Measurements from ENCODE around the gene CNN2. TPM values are rescaled to one million over a fixed set of nuclear protein-coding genes. Genes with fewer than 3 reads are reported as not detected.
"Not testable (repeated sequence)": the region's sequence is repeated elsewhere in the genome, so short reads cannot be mapped to it uniquely, and the experiment has no call there.

CNN2 gene
- total RNA-seq, 6 experiments from 2014 or later, result 483 to 579 (median 507) TPM

- no peaks in the 10 kb centered on the region; the same call in none of the 2 replicates for H3K27me3 Mint-ChIP-seq (ENCODE audit: insufficient read depth)
- H3K36me3 Mint-ChIP-seq (ENCODE audit: low read depth), result no peaks in the 10 kb centered on the region
- peaks cover 31% of the 10 kb centered on the region for H3K4me1 Mint-ChIP-seq (ENCODE audit: low read depth)
- peaks cover 4% of the 10 kb centered on the region; the same call in 1 of the 2 replicates for H3K9me3 Mint-ChIP-seq
- peak overlapping the region; percentile 93 for H3K4me3 Mint-ChIP-seq
- TF ChIP-seq, protein P1, sequence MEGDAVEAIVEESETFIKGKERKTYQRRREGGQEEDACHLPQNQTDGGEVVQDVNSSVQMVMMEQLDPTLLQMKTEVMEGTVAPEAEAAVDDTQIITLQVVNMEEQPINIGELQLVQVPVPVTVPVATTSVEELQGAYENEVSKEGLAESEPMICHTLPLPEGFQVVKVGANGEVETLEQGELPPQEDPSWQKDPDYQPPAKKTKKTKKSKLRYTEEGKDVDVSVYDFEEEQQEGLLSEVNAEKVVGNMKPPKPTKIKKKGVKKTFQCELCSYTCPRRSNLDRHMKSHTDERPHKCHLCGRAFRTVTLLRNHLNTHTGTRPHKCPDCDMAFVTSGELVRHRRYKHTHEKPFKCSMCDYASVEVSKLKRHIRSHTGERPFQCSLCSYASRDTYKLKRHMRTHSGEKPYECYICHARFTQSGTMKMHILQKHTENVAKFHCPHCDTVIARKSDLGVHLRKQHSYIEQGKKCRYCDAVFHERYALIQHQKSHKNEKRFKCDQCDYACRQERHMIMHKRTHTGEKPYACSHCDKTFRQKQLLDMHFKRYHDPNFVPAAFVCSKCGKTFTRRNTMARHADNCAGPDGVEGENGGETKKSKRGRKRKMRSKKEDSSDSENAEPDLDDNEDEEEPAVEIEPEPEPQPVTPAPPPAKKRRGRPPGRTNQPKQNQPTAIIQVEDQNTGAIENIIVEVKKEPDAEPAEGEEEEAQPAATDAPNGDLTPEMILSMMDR (IDR thresholded peaks at IDR 0.05), result no peak
- no peak for DNase-seq
- peak overlapping the region; percentile 73; the same call in 1 of the 2 replicates for H3K27ac Mint-ChIP-seq
These were observed 8.0 kb upstream of the CNN2 start for GRCh38 chr19:1018393-1018792.

GRCh38 chr19:1018932-1019615 is 7.3 kb upstream of the CNN2 start:
- H3K36me3 Mint-ChIP-seq (ENCODE audit: low read depth), result no peaks in the 10 kb centered on the region
- peak overlapping the region; percentile 73 for H3K27ac Mint-ChIP-seq
- peak overlapping the region; percentile 93 for H3K4me3 Mint-ChIP-seq
- H3K4me1 Mint-ChIP-seq (ENCODE audit: low read depth), result peaks cover 31% of the 10 kb centered on the region
- H3K27me3 Mint-ChIP-seq (ENCODE audit: insufficient read depth), result no peaks in the 10 kb centered on the region; the same call in none of the 2 replicates
- peaks cover 4% of the 10 kb centered on the region; the same call in 1 of the 2 replicates for H3K9me3 Mint-ChIP-seq
- DNase-seq, result no peak
- TF ChIP-seq, protein P1 (IDR thresholded peaks at IDR 0.05), result no peak

DNA sequence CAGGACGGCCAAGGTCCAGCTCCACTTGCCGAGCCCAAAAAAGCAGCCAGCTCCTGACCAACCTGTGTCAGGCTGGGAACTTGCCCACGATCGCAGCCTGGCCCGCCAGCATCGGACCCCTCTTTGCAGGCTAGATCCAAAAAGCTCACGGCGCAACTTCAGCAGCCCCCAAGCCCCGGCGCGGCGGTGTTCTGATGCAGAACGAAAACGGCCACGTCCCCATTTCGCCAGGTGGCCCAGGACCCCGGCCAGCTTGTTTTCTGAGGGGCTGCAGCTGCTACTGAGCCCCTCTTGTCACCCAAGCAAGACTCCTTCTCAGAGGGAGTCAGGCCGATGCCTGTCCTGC is 6.8 kb upstream of the CNN2 start:
- DNase-seq, result no peak
- peaks cover 31% of the 10 kb centered on the region for H3K4me1 Mint-ChIP-seq (ENCODE audit: low read depth)
- H3K9me3 Mint-ChIP-seq, result peaks cover 4% of the 10 kb centered on the region; the same call in 1 of the 2 replicates
- H3K27ac Mint-ChIP-seq, result peak overlapping the region; percentile 81
- no peaks in the 10 kb centered on the region; the same call in none of the 2 replicates for H3K27me3 Mint-ChIP-seq (ENCODE audit: insufficient read depth)
- H3K36me3 Mint-ChIP-seq (ENCODE audit: low read depth), result no peaks in the 10 kb centered on the region
- H3K4me3 Mint-ChIP-seq, result peak overlapping the region; percentile 93
- TF ChIP-seq, protein P1 (IDR thresholded peaks at IDR 0.05), result no peak

DNA sequence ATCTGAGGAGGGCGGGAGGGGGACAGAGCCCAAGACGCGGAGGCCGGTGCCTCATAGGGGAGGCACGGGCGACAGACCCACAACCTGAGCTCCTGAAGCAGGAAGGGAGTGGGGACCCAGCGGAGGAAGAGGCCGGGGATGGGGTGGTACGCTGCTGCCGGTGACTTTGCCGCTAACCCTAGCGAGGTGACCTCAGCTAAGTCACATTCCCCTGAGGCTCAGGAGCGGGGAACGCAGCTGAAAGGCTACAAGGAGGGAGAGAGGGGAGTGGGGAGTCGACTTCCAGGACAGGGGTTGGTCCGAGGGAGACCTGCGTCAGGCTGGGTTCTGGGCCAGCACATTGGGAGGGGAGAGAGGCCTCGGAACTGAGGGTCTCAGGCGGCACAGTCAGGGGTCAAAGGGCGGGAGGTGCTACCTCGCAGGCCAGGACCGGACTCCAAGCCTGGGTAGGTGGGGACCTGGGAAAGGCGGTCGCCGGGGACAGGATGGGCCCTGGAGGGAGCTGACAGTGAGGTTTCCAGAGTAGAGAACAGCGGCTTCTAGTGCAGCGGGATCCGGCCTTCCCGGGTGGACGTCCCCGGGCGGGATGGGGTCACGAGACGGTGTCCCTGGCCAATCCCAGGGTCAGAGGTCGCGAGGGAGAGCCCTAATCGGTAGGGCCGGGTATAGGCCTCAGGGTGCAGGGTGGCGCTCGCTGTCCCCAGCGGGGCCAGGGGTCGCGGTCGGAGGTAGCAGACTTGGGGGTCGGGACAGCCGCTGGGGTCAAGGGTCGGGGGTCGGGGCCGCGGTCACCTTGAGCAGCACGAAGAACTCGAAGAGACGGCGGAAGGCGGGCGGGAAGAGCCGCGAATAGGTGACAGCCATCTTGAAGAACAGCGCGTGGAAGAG is 6.2 kb upstream of the CNN2 start:
- no peak for DNase-seq
- TF ChIP-seq, protein P1 (IDR thresholded peaks at IDR 0.05), result no peak
- Mint-ChIP-seq H3K27ac (peak overlapping the region; percentile 81), H3K4me1 (ENCODE audit: low read depth) (peaks cover 31% of the 10 kb centered on the region), H3K27me3 (ENCODE audit: insufficient read depth) (no peaks in the 10 kb centered on the region; the same call in none of the 2 replicates), H3K36me3 (ENCODE audit: low read depth) (no peaks in the 10 kb centered on the region), H3K9me3 (peaks cover 4% of the 10 kb centered on the region; the same call in 1 of the 2 replicates), H3K4me3 (peak overlapping the region; percentile 93)

DNA sequence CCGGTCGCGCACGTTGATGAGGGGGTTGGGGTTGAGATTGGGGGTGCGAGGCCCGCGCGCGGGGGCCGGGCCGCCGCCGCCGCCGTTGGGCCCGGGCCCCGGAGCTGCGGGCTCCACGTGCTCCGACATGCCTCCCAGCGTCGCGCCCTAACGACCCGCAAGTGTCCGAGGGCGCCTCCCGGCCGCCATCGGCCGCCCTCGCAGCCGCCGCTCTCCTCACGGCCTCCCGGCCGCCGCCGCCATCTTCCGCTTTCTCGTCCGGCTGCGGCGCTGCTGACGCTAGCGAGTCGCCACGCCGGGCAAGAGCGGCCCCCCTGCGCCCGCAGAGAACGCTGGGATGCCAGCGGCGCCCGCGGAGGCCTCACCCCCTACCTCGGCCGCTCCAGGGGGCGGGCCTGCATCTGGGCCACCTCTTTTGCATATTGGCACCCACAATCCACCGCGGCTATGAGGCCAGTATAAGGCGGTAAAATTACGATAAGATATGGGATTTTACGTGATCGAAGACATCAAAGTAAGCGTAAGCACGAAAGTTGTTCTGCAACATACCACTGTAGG is 5.5 kb upstream of the CNN2 start, which contains the start of gene TMEM259:
Gene TMEM259 (minus strand): TSS at position 256 of the 558 bp plus-strand sequence. CDS start 127 bp downstream, at position 129.
- Mint-ChIP-seq H3K4me3 (peak within 1 kb of the TSS; percentile 93), H3K27ac (peak within 1 kb of the TSS; percentile 99), H3K9me3 (peaks cover 4% of the 10 kb centered on the region; the same call in 1 of the 2 replicates), H3K27me3 (ENCODE audit: insufficient read depth) (no peaks in the 10 kb centered on the region; the same call in none of the 2 replicates), H3K36me3 (ENCODE audit: low read depth) (no peaks in the 10 kb centered on the region), H3K4me1 (ENCODE audit: low read depth) (peaks cover 34% of the 10 kb centered on the region)
- TF ChIP-seq, protein P1 (IDR thresholded peaks at IDR 0.05), result no peak; the same call in 1 of the 2 replicates
- DNase-seq, result peak; percentile 95

DNA sequence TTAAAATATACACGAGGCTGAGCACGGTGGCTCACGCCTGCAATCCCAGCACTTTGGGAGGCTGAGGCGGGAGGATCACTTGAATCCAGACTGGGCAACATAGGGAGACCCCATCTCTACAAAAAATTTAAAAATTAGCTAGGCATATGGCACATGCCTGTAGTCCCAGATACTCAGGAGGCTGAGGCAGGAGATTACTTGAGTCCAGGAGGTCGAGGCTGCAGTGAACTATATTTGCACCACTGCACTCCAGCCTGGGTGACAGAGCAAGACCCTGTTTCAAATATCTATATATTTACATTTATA is 2.6 kb upstream of the CNN2 start:
- not testable (repeated sequence) for H3K27ac Mint-ChIP-seq; H3K36me3 Mint-ChIP-seq (ENCODE audit: low read depth); H3K9me3 Mint-ChIP-seq; H3K27me3 Mint-ChIP-seq (ENCODE audit: insufficient read depth); H3K4me3 Mint-ChIP-seq; DNase-seq
- H3K4me1 Mint-ChIP-seq (ENCODE audit: low read depth), result peaks cover 10% of the 10 kb centered on the region

DNA sequence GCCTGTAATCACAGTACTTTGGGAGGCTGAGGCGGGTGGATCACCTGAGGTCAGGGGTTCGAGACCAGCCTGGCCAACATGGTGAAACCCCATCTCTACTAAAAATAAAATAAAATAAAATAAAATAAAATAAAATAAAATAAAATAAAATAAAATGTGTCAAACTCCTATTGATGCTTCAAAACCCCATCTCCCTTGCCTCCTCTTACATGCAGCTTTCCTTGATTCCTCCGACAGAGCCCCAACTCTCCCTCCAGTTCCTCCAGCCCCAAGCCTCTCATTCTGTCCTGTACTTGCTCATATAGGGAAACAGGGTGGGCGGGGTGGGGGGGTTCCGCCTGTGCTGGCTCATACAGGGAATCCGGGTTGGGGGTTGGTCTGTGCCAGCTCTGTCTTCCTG is 1.3 kb upstream of the CNN2 start:
- H3K4me3 Mint-ChIP-seq, H3K9me3 Mint-ChIP-seq: not testable (repeated sequence)
- H3K4me1 Mint-ChIP-seq (ENCODE audit: low read depth), result peaks cover 14% of the 10 kb centered on the region

More for the DNA sequence above, 1.3 kb upstream of the CNN2 start:
- H3K36me3 Mint-ChIP-seq (ENCODE audit: low read depth); H3K27me3 Mint-ChIP-seq (ENCODE audit: insufficient read depth); DNase-seq; H3K27ac Mint-ChIP-seq: not testable (repeated sequence)
